HG02610 (cell line): ENCODE data around the gene TMEM235.
A peak's percentile ranks its signal among the peaks of the same experiment; 100 is the strongest.

Experiments used
- ATAC-seq: cut with Tn5 transposase; IDR thresholded peaks from one replicate; pipeline ENCODE4 v1.9.1; 2021; ENCODE audit warnings: mild to moderate bottlenecking, moderate library complexity; ENCODE audit not compliant: unreplicated experiment

TMEM235 gene

GRCh38 chr17:78230996-78231935, at the start of gene TMEM235:
TMEM235 (plus strand) TSS chr17:78231631; CDS start chr17:78232024, 393 bp downstream.
- no peak for ATAC-seq

GRCh38 chr17:78182504-78182903, 48.9 kb upstream of the TMEM235 start:
- no peak for ATAC-seq

GRCh38 chr17:78183916-78184315, 47.5 kb upstream of the TMEM235 start:
- no peak for ATAC-seq

- no peak for ATAC-seq
Measured at GRCh38 chr17:78184351-78184750, 47.1 kb upstream of the TMEM235 start.

- ATAC-seq = no peak
Measured at GRCh38 chr17:78184868-78185267, 46.6 kb upstream of the TMEM235 start.

- no peak for ATAC-seq
Measured at GRCh38 chr17:78185981-78186691, 45.3 kb upstream of the TMEM235 start.

- peak; percentile 88 for ATAC-seq
Measured at GRCh38 chr17:78186692-78187595, 44.5 kb upstream of the TMEM235 start, which contains the start of the genes AFMID and TK1. AFMID (plus strand) TSS chr17:78187362; CDS start chr17:78187371, 9 bp downstream. TK1 (minus strand) TSS chr17:78187052; CDS start chr17:78186994, 58 bp downstream.

GRCh38 chr17:78196716-78197115, 34.7 kb upstream of the TMEM235 start:
- no peak for ATAC-seq

- ATAC-seq = no peak
Measured at GRCh38 chr17:78197147-78197832, 34.1 kb upstream of the TMEM235 start.

GRCh38 chr17:78200451-78200850, 31.0 kb upstream of the TMEM235 start:
- ATAC-seq = no peak

GRCh38 chr17:78202666-78203065, 28.8 kb upstream of the TMEM235 start:
- no peak for ATAC-seq

GRCh38 chr17:78204387-78205123, 26.9 kb upstream of the TMEM235 start:
- no peak for ATAC-seq

- ATAC-seq = no peak
Measured at GRCh38 chr17:78205124-78205775, 26.2 kb upstream of the TMEM235 start.

- ATAC-seq = no peak
Measured at GRCh38 chr17:78206298-78206697, 25.1 kb upstream of the TMEM235 start.

GRCh38 chr17:78208486-78208885, 22.9 kb upstream of the TMEM235 start:
- ATAC-seq = no peak

- ATAC-seq = no peak
Measured at GRCh38 chr17:78210111-78210510, 21.3 kb upstream of the TMEM235 start.

- ATAC-seq = no peak
Measured at GRCh38 chr17:78211032-78211431, 20.4 kb upstream of the TMEM235 start.

GRCh38 chr17:78214016-78214705, 17.3 kb upstream of the TMEM235 start, which contains the start of gene BIRC5:
BIRC5 (plus strand) TSS chr17:78214253; CDS start chr17:78214317, 64 bp downstream.
- ATAC-seq = peak; percentile 82
